Caki2 (cell line): ENCODE measurements around the gene ZNRF3. TPM values are rescaled to one million over a fixed set of nuclear protein-coding genes. Genes with fewer than 3 reads are reported as not detected.
"Not testable (repeated sequence)": the region's sequence is repeated elsewhere in the genome, so short reads cannot be mapped to it uniquely, and the experiment has no call there.

Experiments
- DNase-seq: peaks from one replicate; pipeline ENCODE4 v3.0.0-alpha.2; 2015; ENCODE audit warnings: low read depth
- in situ Hi-C: cut with HindIII; loops from 2 replicates; pipeline ENCODE4 v1.10.0; 2016; ENCODE audit warnings: low sequenced_read_pairs, low pct_unique_long_range_greater_than_20kb, mixed read lengths
- total RNA-seq: library from RNA; depleted of rRNA; stranded (reverse); fragments of >200 nt; shearing (Covaris generic); gene quantifications from 2 replicates; pipeline ENCODE4 v1.2.3, GENCODE V29; 2014; ENCODE audit warnings: low replicate concordance

Gene ZNRF3
- total RNA-seq, 1 experiment from 2014 or later, result 11.1 TPM

DNA sequence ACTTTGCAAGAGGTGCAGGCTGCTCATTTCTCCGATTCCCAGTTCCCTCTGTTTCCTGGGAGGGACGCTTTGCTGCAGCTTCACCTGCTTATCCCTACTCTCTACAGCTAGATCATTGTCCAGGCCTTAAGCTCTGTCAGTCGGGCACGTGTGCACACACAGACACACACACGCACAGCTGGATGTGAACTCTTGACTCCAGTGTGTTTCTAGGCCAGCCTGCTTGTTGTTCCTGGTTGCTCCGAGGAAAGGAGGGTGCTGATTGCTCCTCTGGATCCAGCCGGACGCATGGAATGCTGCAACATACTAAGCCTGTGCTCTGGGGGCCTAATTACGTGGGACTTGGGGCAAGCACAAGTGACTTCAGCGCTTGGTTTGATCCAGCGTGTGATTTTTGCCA lies 19.7 kb downstream of the ZNRF3 start:
- in situ Hi-C loops, result no loop called here
- DNase-seq, result no peak

DNA sequence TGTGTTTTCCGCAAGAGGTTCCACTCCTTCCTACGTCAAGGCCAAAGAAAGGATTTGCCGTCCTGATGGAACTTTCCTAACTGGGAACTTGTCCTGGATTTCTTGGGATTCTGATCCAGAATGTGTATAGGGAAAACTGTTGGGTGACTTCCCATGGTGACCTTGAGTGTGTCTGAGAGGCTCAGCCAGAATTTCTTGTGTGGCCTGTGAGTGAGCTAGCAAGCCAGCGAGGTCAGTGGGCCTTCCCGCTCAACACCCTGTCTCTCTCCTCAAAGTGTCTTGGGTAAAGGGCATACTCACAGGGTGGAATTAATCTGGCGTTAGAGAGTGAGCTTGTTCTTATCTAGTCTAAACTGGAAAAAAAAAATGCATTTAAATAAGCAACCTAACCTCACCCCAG lies 20.4 kb downstream of the ZNRF3 start:
- no peak for DNase-seq
- in situ Hi-C loops, result no loop called here

GRCh38 chr22:28904211-28904896 lies 21.0 kb downstream of the ZNRF3 start:
- no peak for DNase-seq
- in situ Hi-C loops, result no loop called here

DNA sequence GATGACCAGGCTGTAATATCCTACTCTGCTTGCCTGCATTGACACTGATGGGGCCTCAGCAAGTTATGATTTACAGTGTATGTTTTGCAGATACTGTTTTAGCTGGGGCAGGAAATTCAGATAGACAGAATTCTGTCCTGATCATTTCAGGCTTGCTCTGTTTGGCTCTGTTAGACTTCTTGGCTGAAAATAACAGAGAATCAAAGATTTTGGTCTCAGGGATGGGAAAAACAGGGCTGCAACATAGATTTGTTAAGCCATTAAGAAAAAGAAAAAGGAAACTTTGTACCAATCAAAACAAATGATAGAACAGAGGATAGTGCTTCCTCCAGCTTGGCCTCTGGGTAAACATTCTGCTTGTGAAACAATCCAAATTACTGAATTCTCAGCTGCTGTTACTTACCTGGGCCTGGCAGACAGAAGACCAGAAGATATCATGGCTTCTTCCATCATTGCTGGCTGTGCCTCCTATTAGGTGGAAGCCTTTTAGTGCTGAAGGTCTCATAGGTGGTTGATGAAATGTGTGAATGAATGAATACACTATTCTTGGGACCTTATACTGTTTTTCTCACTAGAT lies 22.0 kb downstream of the ZNRF3 start:
- in situ Hi-C loops, result no loop called here
- DNase-seq, result no peak

DNA sequence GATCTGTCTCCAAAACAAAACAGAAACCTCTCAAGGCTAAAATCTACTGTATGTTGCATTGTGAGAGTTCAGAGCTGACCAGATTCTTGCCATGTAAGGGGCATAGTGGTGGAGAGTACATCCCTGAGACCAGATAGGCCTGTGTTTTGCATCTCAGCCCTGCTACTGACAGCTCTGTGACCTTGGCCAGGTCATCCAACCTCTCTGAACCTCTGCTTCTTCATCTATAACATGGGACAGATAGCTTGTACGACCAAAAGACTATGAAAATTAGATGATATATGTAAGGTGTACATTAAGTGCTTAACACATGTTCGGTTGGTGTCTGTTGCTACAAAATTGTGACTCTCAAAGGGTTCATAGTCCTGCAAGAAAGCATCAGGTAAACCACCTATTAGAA lies 22.9 kb downstream of the ZNRF3 start:
- DNase-seq, result no peak
- in situ Hi-C loops, result no loop called here

- in situ Hi-C loops, result no loop called here
- no peak for DNase-seq
Observed at GRCh38 chr22:28907311-28908008, 24.1 kb downstream of the ZNRF3 start.

- DNase-seq, in situ Hi-C loops: not testable (repeated sequence)
Observed at GRCh38 chr22:28908810-28909209, 25.4 kb downstream of the ZNRF3 start.

DNA sequence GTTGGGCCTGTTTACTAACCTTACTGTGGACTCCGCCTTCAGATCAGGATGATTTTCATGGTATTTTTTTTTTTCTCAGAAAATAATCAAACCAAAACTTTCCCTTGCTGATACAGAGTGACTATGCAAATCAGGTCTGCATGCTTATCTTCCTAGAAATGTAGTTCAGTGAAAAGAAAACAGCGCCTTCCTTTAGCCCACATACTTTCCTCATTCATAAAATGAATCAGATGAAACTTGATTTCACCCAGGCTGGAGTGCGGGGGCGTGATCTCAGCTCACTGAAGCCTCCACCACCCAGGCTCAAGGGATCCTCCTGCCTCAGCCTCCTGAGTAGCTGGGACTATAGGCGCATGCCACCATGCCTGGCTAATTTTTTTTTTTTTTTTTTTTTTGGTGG lies 26.0 kb downstream of the ZNRF3 start:
- in situ Hi-C loops, result no loop called here

GRCh38 chr22:28910569-28911303 lies 27.4 kb downstream of the ZNRF3 start:
- in situ Hi-C loops, result no loop called here

More for the DNA sequence above, 26.0 kb downstream of the ZNRF3 start:
- DNase-seq, result peak; percentile 85

GRCh38 chr22:28911304-28911690 lies 27.9 kb downstream of the ZNRF3 start:
- in situ Hi-C loops, result no loop called here
- DNase-seq, result peak; percentile 72

More at GRCh38 chr22:28910569-28911303, 27.4 kb downstream of the ZNRF3 start:
- DNase-seq, result peak; percentile 39

- in situ Hi-C loops, result no loop called here
- peak; percentile 64 for DNase-seq
Observed at GRCh38 chr22:28911777-28912669, 28.7 kb downstream of the ZNRF3 start.

DNA sequence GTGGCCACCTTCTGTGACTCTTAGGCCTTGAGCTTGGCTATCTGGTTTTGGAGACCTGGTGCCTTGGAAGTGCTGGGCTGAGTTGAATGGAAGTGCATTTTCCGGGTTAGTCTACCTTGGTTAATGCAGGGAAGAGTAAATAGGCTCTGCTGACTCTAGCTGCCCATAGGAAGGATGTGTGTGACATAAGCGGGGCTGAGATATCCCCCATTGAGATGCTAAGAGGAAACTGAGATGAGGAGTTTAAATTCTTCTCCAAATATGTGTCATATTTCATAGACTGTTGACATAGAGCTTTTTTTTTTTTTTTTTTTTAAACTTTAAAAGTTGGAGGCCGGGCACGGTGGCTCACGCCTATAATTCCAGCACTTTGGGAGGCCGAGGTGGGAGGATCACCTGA lies 30.8 kb downstream of the ZNRF3 start:
- in situ Hi-C loops, result no loop called here
- DNase-seq, result no peak

DNA sequence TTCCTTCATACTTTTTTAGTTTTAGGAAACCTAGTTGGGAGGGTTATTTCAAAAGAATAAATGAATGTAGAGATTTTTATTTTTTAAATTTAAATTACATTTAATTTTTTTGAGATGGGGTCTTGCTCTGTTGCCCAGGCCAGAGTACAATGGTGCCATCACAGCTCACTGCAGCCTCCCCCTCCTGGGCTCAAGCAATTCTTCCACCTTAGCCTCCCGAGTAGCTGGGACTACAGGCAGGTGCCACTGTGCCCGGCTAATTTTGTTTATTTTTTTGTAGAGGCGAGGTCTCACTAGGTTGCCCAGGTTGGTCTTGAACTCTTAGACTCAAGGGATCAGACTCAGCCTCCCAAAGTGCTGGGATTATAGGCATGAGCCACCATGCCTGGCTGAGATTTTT lies 32.6 kb downstream of the ZNRF3 start:
- in situ Hi-C loops, result no loop called here

GRCh38 chr22:28917747-28918549 lies 34.6 kb downstream of the ZNRF3 start:
- in situ Hi-C loops, result no loop called here
- peak; percentile 67 for DNase-seq

More for the DNA sequence above, 32.6 kb downstream of the ZNRF3 start:
- DNase-seq, result no peak

DNA sequence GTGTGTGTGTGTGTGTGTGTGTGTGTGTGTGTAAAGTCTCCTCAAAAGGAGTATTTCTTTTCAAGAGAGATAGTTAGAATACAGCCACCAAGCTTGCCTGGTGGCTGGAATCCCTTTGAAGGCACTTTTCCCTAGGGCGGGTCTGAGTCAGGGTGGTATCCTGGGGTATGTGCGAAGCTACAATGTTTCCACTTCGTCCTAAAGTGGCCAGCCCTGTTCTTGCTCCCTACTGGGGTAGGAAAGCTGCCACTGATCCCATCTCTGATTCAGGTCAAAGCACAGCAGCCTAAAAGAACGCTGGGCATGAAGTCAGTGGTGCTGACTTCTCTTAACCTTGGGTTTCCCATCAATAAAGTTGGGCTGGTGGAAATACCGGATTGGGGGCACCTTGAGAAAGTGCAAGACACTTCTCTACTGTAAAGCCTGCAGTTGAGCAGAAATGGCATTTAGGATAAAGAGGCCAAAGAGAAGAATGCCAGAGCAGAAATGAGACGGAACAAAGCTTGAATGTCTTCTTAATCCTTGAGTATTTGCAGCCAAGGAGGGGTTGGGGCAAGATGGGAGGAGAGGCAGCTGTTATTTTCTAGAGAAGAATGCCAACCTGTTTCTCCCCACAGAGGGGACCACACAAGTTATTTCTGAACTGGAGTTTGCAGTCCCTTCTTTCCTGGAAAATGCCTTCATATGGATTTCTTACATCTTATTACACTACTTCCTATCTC lies 35.3 kb downstream of the ZNRF3 start:
- DNase-seq, result no peak
- in situ Hi-C loops, result no loop called here

DNA sequence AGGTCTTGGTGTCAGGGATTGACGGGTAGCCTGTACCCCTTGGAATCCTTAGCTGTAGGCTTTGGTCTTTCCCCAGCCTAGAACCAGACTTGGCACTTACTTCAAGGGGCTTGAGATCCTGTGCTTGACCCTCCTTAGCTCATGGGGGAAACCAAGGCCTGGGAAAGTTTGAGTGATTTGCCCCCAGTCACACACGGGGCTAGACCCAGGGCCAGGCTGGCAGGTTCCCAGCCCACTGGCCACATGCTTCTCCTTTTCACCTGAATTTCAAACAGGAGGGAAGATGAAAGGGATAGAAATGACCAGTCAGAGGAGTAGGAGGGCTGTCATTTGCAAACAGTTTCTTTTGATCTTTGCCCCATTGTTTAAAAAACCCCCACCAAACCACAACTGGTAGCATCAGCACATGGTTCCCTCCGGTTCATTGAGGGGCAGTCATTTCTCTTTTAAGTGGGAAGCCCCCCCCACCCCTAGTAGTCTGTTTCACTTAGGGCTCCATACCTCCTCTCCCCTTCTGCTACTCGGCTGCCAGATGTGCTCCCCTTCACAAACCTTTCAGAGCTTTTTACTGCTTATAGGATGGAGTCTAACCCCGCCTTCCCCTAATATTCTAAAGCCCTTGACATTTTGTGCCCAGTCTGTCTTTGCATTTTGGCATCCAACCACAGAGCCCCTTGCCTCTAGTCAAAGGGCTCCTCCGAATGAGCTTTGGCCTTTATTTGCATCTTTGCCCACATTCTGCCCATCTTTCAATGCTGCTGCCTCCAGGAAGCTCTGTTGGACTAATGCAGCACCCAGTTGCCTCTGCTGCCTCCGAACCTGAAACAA lies 37.6 kb downstream of the ZNRF3 start:
- in situ Hi-C loops, result no loop called here
- no peak for DNase-seq
